MM.1S (cell line): Measurements from ENCODE around the gene CAMK4.

ENCODE experiments used
- EZH2 ChIP-seq: fragments of 300-600 bp; sonication (generic); optimal IDR thresholded peaks from 2 replicates; pipeline ENCODE3; 2017; ENCODE audit warnings: low read depth, mild to moderate bottlenecking, antibody characterized with exemption, low read length, mixed read lengths
- TF ChIP-seq, protein P1 (sequence below): fragments of 300-600 bp; sonication (generic); IDR thresholded peaks from 2 replicates; pipeline ENCODE4 v1.5.1; 2016; ENCODE audit warnings: antibody characterized with exemption, low read length, mixed read lengths

DNA sequence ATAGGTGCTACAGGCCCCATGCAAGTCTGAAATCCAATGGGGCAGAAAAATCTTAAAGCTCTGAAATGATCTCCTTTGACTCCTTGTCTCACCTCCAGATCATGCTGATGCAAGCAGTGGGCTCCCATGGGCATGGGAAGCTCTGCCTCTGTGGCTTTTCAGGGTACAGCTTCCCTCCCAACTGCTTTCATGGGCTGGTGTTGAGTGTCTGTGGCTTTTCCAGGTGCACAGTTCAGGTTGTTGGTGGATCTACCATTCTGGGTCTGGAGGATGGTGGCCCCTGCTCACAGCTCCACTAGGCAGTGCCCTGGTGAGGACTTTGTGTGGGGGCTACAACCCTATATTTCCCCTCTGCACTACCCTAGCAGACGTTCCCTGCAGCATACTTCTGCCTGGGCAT is 184.6 kb downstream of the CAMK4 start:
- TF ChIP-seq EZH2: no peak
- TF ChIP-seq, protein P1, sequence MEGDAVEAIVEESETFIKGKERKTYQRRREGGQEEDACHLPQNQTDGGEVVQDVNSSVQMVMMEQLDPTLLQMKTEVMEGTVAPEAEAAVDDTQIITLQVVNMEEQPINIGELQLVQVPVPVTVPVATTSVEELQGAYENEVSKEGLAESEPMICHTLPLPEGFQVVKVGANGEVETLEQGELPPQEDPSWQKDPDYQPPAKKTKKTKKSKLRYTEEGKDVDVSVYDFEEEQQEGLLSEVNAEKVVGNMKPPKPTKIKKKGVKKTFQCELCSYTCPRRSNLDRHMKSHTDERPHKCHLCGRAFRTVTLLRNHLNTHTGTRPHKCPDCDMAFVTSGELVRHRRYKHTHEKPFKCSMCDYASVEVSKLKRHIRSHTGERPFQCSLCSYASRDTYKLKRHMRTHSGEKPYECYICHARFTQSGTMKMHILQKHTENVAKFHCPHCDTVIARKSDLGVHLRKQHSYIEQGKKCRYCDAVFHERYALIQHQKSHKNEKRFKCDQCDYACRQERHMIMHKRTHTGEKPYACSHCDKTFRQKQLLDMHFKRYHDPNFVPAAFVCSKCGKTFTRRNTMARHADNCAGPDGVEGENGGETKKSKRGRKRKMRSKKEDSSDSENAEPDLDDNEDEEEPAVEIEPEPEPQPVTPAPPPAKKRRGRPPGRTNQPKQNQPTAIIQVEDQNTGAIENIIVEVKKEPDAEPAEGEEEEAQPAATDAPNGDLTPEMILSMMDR: no peak
